ENCODE results near the gene VPS13D.

The VPS13D gene

DNA sequence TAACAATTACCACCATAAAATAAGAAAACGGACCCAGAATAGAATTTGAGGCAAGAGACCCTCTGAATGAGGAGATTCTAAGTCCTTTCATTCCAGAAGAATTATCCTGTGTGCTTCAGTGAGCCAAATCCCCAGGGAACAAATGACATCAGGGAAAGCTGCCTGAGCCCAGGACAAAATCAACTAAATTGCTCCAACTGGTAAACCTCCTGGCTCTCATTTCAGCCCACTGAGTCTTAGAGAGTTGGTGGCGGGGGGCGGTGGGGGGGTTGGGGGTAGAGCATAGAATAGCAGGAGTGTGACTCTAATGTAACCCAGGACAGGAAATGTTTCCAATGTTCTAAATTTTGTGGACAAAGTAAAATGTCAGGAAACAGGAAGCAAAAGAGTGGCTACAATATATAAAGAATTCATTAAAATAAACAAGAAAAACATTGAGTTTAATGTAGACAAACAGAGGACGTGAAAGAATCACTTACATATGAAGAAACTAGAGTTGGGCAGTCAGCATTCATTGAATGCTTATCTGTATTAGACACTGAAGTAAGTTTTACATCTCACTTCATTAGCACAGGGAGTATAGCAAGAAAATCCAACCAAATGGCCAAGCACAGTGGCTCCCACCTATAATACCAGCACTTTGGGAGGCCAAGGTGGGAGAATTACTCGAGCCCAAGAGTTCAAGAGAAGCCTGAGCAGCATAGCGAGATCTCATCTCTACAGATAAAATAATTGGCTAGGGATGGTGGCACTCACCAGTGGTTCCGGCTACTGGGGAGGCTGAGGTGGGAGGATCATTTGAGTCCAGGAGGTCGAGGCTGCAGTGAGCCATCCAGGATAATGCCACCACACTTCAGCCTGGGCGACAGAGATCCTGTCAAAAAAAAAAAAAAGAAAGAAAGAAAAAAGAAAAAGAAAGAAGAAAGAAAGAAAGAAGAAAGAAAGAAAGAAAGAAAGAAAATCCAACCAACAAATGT lies 313.1 kb downstream of the VPS13D start:
- DNase-seq = no peak

DNA sequence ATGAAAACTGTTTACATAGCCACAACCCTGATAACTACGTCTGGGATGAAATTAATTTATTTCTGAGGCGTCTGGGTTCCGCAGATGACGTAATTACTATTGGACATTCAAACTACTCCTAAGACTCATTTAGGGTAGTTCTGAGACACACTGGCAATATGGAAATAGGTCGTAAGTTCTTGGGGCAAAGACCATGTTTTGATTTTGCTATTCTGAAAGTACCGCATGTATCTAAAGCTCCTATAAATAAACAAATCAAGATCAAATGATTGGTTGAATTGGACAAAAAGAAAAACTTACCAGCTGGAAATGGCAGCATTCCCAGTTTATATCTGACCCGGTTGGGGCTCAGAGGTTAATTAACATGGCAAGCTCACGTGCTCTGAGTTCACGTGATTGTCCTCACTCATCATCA lies 313.9 kb downstream of the VPS13D start:
- DNase-seq = no peak

DNA sequence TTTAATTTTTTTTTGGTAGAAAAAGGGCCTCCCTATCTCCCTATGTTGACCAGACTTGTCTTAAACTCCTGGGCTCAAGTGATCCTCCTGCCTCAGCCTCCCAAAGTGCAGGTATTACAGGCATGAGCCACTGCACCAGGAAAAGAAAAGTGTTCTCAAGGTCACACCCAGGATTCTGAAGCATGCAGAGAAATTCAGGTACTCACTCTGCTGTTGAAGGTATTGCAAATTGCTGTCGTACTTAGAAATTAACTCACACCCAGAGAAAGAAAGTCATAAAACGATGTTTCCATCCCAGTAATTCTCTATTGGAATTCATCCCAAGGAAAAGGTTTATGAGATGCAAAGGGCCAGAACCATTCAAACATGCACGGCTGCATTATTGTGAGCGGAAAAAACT lies 314.5 kb downstream of the VPS13D start:
- no peak for DNase-seq

DNA sequence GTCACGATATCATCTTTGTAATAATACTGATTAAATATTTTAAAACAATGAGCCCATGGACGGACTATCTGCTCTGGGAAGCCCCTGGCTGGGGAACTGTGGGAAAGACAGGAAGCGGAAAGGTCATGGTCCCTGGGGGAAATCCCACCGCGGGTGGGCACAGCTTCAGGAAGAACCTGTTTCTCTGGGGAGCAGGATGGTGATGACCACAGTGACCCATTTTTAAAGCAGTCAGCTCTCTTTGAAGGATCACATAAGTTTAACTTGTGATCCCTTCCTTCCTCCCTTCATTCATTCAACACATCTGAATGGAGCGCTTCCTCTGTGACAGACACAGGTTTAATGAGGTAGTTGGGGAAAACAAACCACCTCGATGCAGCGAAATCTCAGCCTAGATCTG lies 315.2 kb downstream of the VPS13D start:
- DNase-seq = no peak

DNA sequence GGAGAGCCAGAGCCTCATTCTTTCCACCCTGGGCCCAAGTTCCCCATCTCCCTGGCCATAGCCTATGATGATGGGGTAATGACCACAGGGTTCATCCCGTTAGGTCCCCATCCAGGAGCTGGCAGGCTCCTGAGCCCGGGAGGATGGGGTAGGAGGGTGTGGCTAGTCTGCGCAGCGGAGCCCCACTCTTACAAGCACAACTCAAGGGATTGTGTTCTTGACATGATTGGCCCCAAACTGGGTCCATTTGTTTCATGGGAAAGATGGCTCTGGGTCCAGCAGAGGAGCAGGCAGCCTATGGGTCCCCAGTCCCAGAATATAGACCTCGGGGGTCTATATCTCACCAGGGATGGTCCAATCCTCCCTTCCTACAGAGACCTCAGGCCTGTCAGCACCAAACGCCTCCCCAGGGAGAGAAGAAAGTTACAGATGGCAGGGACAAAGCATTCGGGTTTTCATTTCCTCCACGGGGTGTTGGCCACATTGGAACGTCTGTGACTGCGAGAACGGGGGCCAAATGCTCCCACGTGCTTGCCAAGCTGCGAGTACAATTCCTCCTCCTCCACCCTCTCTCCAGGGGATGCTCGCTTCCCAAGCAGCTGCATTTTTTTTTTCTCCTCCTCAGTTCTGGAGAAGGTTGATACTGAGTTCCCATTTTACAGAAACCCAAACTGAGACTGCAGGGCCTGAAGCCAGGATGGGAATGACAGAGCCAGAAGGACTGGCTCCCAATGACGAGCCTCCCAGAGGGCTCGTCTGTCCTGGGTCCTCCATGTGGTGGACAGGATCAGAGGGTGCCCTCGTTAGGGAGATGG lies 317.1 kb downstream of the VPS13D start:
- no peak for DNase-seq

DNA sequence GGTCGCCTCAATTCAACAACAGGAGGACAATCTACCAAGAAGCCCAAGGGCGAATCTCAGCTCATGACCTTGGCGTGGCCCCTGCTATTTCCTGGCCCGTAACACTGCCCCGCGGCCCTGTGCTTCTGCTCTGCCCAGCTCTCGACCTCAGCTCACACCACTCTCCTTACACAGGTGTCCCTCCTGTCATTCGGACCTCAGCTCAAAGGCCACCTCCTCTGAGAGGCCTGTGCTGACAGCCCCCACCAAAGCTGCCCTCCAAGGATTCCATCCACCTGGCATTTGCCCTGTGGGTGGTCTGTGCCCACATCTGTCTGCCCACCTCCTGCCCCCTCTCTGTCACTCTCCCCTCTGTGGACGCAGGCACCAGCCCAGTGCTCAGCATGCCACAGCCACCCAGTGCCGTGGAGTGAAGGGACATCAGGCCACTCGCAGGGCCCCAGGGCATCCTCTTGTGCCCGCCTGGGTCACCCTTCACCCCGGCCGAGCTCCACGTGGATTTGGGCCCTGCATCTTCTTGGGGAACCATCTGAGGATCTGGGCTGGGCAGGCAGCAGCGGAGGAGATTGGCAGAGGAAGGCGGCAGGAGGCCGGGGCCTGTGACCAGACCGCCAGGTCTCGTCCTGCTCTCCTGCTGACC lies 317.9 kb downstream of the VPS13D start:
- DNase-seq = no peak

DNA sequence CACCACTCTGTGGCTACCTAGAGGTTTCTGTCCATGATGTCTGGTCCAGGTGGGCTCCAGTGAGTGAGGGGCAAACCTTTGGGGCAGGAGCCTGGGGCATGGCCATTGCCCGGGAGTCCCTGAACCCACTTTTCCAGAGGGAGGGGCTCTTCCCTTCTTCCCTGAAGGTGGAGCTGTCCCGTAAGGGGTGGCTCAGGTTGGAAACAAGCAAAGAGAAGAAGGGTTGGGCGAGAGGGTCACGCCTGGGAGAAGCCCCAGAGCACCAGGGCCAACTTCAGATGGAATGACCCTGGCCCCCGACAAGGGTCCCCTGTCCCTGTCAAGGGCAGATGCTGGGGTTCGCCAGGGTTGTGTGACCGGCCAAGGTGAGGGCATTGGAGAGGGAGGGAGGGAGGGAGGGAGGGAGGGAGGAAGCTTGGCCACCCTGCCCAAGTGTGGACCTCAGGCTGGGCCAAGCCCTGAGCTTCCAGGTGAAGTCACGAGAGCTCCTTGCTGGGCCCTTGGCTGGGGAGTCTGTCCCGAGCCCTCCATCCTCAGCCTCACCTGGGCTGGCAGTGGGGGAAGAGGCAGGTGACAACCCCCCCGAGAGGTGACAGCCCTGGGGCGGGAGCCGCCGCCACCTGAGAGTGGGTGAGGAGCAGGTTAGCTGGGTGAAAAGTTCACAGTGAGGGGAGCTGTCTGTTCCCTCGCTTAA lies 318.6 kb downstream of the VPS13D start:
- no peak for DNase-seq

DNA sequence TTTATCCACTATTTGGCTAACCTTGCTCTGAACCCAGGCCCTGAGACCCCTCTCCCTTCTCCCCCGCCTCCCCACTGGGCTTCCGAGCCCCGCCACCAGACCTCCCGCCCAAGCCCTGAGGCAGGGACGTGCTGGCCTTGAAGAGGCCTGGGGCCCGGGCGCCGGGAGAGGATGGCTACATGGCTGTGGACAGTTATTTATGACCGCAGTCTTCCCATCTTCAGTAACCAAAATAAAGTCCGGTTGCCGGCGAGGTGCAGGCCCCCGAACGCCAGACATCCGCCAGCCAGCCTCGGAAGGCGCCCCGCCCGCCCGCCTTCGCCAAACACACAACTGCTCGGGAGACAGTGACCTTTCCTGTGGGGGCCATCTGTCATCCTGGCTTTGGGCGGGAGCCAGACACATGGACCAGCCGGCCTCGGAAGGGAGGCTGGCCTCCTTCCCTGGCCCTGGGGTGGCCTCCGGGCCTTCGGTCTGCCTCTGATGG lies 319.2 kb downstream of the VPS13D start:
- DNase-seq = no peak

DNA sequence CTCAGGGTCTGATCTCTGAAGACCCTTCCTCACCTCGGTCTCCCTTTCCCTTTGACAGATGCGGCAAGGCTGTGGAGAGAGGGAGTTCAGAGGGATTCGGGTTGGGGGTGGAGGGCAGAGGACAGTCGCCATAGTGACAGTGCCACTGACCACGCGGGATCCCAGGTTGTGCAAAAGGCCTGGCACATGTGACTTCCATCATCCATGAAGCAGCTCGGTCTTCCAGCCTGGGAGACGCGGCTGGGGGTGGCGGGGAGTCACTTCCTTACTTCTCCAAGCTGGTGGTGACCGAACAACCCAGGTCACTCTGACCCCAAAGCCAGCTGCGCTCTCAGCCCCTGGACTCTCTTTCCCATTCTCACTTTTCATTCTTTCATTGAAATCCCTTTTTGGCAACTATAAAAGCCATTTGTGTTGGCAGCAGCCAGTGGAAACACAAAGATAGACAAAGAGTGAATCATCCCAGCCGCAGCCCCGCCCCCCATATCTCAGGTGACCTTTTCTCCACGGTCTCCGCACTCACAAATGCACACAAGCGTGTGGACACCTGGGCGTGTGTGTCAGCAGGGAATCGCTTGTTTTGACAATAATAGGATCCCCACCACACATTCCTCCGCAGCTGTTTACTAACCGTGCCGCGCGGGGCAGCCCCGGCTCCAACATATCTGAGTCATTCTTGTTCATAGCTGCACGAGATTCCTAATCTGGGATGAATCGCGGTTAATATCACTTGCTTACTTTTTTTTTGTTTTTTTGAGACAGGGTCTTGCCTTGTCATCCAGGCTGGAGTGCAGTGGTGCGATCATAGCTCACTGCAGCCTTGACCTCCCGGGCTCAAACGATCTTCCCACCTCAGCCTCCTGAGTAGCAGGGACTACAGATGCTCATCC lies 319.9 kb downstream of the VPS13D start:
- no peak for DNase-seq

DNA sequence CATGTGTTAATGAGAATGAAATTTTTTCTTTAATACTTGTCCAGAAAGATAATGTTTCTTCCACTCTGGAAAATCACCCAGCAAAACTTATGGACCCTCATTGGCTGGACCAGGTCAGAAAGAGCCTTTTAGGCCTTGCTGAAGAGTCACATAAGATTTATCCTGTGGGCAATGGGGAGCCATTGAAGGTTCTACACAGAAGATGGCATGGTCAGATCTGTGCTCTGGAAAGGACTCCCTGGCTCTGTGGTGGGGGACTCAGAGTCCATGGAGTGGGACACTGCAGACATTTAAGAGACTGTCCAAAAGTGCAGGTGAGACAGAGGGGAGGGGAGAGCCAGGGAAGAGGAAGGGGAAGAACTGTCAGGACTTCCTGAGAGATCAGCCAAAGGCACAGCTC lies 321.8 kb downstream of the VPS13D start:
- no peak for DNase-seq

DNA sequence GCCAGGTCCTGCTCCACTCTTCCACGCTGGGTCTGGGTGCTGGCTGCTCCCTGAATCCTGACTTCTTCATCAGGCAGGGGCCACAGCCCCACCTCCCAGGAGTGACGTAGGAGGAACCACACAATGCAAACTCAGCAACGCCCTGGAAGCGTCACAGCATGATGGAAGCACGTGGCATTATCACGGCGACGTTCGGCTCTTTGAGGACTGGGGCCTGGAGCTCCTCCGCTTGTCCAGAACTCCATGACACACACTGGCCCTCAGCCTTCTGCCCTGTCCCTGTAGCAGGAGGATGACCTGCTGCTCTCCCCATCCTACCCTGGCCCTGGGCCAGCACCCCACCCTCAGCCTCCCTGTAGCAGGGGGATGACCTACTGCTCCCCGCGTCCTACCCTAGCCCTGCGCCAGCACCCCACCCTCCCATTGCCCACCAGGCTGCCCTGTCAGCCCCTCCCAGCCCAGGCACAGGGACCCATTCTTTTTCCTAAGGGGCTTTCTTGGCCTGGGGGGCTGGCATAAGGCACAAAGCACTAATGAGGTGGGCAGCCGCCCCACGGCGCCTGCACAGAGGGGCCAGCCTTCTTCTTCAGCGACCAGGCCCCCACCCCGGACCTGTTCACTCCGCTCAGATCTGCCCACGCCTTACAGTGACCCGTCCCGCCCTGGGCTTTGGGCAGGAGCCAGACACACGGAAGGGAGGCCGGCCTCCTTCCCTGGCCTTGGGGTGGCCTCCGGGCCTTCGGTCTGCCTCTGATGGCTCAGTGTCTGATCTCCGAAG lies 322.5 kb downstream of the VPS13D start:
- DNase-seq = no peak

DNA sequence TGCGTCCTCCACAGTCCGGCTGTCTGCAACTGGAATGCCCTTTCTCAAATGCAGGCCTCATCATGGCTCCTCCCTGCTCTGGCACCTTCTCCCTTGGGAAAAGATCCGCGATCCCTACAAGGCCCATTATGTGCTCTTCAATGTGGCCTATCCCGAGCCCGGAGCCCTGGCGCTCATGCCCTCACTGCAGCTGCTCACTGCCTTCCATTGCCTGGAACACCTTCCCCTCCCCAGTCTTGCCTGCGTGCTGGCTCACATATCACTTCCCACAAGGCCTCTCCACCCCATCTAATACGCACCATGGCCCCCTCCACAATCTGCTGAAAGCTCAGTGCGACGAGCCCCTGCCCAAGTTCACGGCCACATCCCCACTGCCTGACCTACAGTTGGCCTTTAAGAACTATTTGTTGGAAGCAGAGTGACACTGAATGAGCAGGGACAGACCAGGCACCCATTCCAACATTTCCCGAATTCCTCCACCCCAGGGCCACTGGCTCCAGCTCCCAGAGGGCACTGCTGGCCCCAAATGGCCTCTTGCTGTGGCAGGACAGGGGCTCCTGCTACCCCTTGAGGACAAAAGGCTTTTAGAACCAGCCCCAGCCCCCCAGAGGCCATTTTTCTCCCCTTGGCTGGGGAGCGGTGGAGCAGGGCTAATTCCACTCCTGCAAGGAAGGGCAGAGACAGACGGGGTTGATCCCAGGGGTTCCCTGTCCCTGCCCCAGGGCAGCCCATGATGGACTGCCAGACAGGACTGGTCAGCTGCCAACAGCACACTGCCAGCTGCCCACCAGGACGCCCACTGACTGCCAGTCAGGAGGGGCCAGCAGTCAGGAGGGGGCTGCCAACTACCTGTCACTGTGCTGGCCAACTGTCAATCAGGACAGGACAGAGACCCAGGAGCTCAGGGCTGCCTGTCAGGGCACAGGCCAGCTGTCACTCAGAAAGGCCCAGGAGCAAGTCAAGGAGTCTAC lies 323.4 kb downstream of the VPS13D start:
- no peak for DNase-seq

DNA sequence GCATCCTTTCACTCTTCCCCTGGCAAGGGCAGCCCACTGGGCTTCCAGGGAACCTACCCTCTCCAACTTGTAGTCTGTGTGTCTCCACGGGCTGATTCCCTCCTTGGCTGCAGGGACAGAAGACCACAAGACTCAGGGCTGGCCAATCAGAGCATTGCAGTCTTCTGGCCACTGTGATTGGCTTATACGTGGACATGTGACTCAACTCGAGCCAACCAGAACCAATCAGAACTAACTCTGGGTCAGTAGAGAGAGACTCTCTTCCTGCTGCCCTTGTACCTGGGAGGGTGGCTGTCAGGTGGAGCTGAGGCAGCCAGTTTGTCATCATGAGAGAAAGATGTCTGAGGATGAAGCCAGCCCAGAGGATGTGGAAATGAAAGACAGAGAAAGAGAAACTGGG lies 324.1 kb downstream of the VPS13D start:
- DNase-seq = no peak

DNA sequence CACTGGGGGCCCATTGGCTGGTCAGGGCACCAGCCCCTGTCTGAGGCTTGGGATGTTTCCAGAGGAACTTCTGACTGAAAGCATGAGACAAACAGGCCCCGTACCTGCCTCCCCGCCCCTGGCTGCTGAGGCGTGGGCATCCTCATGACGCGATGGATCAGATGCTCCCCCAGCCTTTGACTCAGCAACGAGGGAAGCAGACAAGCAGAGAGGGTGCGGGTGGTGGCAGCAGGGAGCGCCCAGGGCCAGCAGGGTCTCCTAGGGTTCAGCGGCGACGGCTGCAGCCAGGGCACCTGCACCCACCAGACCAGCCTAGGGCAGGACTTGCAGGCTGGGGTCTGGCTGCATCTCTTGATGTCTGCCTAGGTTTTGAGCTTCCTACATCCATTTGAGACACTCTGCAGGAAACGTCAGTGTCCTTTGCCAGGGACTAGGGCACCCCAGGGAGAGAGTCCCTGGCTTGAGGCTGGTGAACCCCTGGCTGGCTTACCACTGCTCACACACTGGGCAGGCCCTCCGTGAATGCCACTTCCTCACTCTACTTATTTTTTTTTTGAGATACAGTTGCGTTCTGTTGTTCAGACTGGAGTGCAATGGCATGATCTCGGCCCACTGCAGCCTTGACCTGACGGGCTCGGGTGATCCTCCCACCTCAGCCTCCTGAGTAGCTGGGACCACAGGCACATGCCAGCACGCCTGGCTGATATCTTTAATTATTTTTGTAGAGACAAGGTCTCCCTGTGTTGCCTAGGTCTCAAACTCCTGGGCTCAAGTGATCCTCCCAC lies 324.9 kb downstream of the VPS13D start:
- no peak for DNase-seq

DNA sequence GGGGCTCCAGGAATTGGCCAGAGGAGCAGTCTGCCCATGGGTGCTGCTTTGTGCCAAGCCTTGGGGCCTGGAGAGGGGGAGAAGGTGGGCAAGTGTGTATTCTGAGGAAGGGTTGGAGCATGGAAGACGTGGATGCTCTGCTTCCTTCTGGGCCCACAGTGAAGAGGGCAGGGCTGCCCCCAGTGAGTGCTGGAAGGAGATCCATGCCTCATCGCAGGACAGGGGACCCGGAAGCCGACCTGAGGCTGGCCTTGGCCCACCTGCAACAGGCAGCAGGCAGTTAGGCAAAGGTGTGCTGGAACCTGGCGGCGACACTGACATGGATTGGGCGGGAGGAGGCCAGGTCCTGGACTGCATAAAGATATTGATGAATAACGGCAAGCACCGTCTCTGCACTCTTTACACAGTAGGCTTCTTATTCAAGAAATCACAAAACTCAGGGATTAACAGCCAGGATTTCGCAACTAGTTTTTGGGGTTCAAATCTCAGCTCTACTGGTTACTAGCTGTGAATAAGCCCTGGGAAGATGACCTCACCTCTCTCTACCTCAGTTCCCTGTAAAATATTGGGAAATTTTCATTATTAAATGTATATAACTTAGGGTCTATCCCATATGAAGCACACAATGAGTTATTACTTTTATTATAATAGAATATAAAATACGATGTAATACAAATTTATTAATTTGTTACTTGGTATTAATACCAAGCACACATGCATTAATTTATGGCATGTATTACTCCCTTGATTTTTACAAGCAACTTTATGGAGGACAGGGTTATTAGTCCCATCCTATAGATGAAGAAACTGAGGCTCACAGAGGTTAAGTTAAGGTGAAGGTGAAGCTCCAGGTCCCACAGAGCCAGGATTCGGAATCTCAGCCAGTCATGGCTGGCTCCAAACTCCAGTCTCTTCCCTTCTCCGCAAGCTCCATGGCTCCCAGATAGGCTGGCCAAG lies 325.9 kb downstream of the VPS13D start:
- no peak for DNase-seq

DNA sequence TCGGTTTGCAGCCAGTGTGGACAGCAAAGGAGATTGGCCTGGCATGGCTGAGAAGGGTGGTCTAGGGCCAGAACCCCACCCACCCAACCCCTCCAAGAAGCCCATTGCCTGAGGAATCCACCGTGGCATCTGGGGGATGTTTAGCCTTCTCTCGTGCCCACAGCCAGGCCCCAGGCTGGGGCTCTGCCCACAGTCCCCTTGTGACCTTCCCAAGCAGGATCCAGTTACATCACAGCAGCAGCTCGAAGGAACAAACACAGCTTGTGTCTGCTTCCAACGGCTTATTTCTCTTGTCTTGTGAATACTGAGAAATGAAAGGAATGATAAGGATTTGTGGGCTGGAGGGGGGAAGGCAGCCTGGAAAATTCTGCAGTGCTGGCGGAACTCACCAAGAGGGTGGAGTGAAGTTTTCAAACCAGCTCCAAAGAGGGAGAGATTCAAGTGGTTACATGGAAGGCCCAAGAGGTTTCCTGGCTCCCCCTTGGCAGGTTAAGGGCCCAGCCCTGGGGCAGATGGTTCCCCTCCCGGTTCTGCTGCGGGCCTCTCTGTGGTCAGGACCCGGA lies 326.6 kb downstream of the VPS13D start:
- DNase-seq = no peak

Measured in stimulated activated naive CD4-positive, alpha-beta T cell (primary cell).